ENCODE data around the gene IP6K1.
A peak's percentile ranks its signal among the peaks of the same experiment; 100 is the strongest.
"Not testable (repeated sequence)": the region's sequence is repeated elsewhere in the genome, so short reads cannot be mapped to it uniquely, and the experiment has no call there.

The IP6K1 gene

GRCh38 chr3:49686769-49687423 lies 99.4 kb downstream of the IP6K1 start:
- DNase-seq: peak; percentile 82

GRCh38 chr3:49686346-49686745 lies 100.0 kb downstream of the IP6K1 start:
- peak; percentile 75 for DNase-seq

GRCh38 chr3:49685846-49686245 lies 100.5 kb downstream of the IP6K1 start:
- DNase-seq: not testable (repeated sequence)

GRCh38 chr3:49685103-49685502 lies 101.2 kb downstream of the IP6K1 start:
- not testable (repeated sequence) for DNase-seq

- DNase-seq: not testable (repeated sequence)
Observed at GRCh38 chr3:49684453-49684852, 101.9 kb downstream of the IP6K1 start.

GRCh38 chr3:49683162-49683561 lies 103.2 kb downstream of the IP6K1 start:
- no peak for DNase-seq

GRCh38 chr3:49681543-49681942 lies 104.8 kb downstream of the IP6K1 start:
- no peak for DNase-seq

GRCh38 chr3:49681232-49681522 lies 105.2 kb downstream of the IP6K1 start:
- no peak for DNase-seq

- no peak for DNase-seq
Observed at GRCh38 chr3:49680493-49681231, 105.7 kb downstream of the IP6K1 start.

- DNase-seq: no peak
Observed at GRCh38 chr3:49675912-49676311, 110.4 kb downstream of the IP6K1 start.

- DNase-seq: no peak
Observed at GRCh38 chr3:49674497-49674983, 111.8 kb downstream of the IP6K1 start.

Data from activated effector memory CD4-positive, alpha-beta T cell treated with anti-CD3 and anti-CD28 coated beads, Interleukin-2, amount 50 U/mL, for 16 hours (primary cell).